DOHH2 (cell line): ENCODE results near the gene DCTN2.

Source experiments
- H3F3A ChIP-seq: fragments of 200-600 bp; sonication (generic), shearing (Covaris generic); 2 replicates; pipeline ENCODE4 v1.6.0; 2016; ENCODE audit warnings: antibody characterized with exemption, mild to moderate bottlenecking; ENCODE audit not compliant: control insufficient read depth, insufficient read depth
- H3K27ac ChIP-seq: fragments of 200-600 bp; sonication (generic); 2 replicates; pipeline ENCODE4 v1.5.1; 2014; ENCODE audit warnings: low read depth, mild to moderate bottlenecking, low read length, moderate library complexity
- H3K27me3 ChIP-seq: fragments of 200-600 bp; sonication (generic); 2 replicates; pipeline ENCODE4 v1.6.1; 2014; ENCODE audit warnings: mild to moderate bottlenecking, low read length, mixed read lengths; ENCODE audit not compliant: control insufficient read depth
- H3K36me3 ChIP-seq: fragments of 200-600 bp; sonication (generic); 2 replicates; pipeline ENCODE4 v1.6.1; 2014; ENCODE audit warnings: mild to moderate bottlenecking, low read length, moderate library complexity, mixed read lengths; ENCODE audit not compliant: control insufficient read depth
- H3K4me1 ChIP-seq: fragments of 200-600 bp; sonication (generic); 2 replicates; pipeline ENCODE4 v1.6.1; 2014; ENCODE audit warnings: mild to moderate bottlenecking, low read length, mixed read lengths; ENCODE audit not compliant: control insufficient read depth
- H3K4me2 ChIP-seq: fragments of 200-600 bp; sonication (generic); 2 replicates; pipeline ENCODE4 v1.6.0; 2014; ENCODE audit warnings: mild to moderate bottlenecking, low read length, moderate library complexity
- H3K4me3 ChIP-seq: fragments of 200-600 bp; sonication (generic); 2 replicates; pipeline ENCODE4 v1.5.1; 2014; ENCODE audit warnings: mild to moderate bottlenecking, low read length, mixed read lengths
- H3K79me2 ChIP-seq: fragments of 200-600 bp; sonication (generic); 2 replicates; pipeline ENCODE4 v1.6.1; 2014; ENCODE audit warnings: mild to moderate bottlenecking, low read length, mixed read lengths; ENCODE audit not compliant: control insufficient read depth
- H3K9me2 ChIP-seq: fragments of 200-600 bp; sonication (generic); replicated peaks from 2 replicates; pipeline ENCODE4 v1.6.1; 2014; ENCODE audit warnings: mild to moderate bottlenecking, low read length, mixed read lengths; ENCODE audit not compliant: control insufficient read depth
- H3K9me3 ChIP-seq: fragments of 200-600 bp; sonication (generic); 2 replicates; pipeline ENCODE4 v1.6.1; 2014; ENCODE audit warnings: antibody characterized with exemption, low read length, mixed read lengths; ENCODE audit not compliant: control insufficient read depth, insufficient read depth
- H4K20me1 ChIP-seq: fragments of 200-600 bp; sonication (generic); 2 replicates; pipeline ENCODE4 v1.6.0; 2014; ENCODE audit warnings: low read depth, mild to moderate bottlenecking, antibody characterized with exemption, low read length, moderate library complexity; ENCODE audit not compliant: control insufficient read depth, insufficient read depth
- EZH2phosphoT487 ChIP-seq: fragments of 200-600 bp; sonication (generic); IDR thresholded peaks from 2 replicates; pipeline ENCODE4 v1.6.1; 2017; ENCODE audit warnings: borderline replicate concordance, mild to moderate bottlenecking, antibody characterized with exemption, low read length, moderate library complexity, mixed read lengths
- TF ChIP-seq, protein P1 (sequence below): fragments of 200-600 bp; sonication (generic); IDR thresholded peaks from one replicate; pipeline ENCODE4 v1.5.1; 2014; ENCODE audit warnings: antibody characterized with exemption, mild to moderate bottlenecking, low read depth, low read length; ENCODE audit not compliant: poor library complexity, severe bottlenecking

The DCTN2 gene

DNA sequence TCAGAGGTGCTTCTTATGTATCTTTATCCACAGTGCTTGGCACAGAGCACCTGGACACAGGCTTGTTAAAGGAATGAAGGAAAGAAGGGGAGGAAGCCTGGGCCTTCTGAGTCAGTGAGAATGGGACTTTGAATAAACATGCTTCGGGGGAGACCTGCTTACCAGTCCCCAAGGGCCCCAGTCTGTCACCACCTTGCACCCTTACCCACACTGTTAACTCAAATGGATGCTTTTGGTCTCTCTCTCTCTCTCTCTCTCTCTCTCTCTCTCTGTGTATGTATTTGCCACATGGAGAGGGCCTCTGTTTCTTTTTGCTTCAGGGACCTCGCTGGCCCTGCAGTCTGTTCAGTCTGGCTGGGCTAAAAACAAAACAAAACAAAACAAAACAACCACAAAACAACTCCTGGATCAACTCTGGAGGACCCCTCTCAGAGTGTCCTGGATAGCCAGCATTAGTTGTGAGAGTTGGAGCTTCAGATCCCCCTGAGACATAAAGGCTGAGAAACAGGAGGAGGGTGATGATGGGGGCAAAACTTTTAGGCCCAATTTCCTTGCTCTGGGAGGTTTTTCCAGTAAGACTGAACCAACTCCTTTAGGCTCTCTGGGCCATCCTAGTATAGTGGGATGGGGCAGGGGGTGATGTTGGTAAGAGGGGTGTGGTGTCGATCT is 4.8 kb upstream of the DCTN2 start:
- H3K27me3 ChIP-seq = peaks cover 26% of the 10 kb centered on the region
- no peak for TF ChIP-seq EZH2phosphoT487
- TF ChIP-seq, protein P1, sequence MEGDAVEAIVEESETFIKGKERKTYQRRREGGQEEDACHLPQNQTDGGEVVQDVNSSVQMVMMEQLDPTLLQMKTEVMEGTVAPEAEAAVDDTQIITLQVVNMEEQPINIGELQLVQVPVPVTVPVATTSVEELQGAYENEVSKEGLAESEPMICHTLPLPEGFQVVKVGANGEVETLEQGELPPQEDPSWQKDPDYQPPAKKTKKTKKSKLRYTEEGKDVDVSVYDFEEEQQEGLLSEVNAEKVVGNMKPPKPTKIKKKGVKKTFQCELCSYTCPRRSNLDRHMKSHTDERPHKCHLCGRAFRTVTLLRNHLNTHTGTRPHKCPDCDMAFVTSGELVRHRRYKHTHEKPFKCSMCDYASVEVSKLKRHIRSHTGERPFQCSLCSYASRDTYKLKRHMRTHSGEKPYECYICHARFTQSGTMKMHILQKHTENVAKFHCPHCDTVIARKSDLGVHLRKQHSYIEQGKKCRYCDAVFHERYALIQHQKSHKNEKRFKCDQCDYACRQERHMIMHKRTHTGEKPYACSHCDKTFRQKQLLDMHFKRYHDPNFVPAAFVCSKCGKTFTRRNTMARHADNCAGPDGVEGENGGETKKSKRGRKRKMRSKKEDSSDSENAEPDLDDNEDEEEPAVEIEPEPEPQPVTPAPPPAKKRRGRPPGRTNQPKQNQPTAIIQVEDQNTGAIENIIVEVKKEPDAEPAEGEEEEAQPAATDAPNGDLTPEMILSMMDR = no peak
- peaks cover under 1% of the 10 kb centered on the region; the same call in 1 of the 2 replicates for H3K36me3 ChIP-seq
- no peaks in the 10 kb centered on the region for H3K9me3 ChIP-seq
- H3F3A ChIP-seq = peaks cover 5% of the 10 kb centered on the region
- no peaks in the 10 kb centered on the region for H4K20me1 ChIP-seq
- peaks cover 17% of the 10 kb centered on the region for H3K4me1 ChIP-seq
- H3K4me3 ChIP-seq = no peak overlapping the region
- H3K79me2 ChIP-seq = peaks cover 2% of the 10 kb centered on the region
- no peak overlapping the region for H3K27ac ChIP-seq
- no peak overlapping the region for H3K4me2 ChIP-seq
- H3K9me2 ChIP-seq = no peaks in the 10 kb centered on the region

DNA sequence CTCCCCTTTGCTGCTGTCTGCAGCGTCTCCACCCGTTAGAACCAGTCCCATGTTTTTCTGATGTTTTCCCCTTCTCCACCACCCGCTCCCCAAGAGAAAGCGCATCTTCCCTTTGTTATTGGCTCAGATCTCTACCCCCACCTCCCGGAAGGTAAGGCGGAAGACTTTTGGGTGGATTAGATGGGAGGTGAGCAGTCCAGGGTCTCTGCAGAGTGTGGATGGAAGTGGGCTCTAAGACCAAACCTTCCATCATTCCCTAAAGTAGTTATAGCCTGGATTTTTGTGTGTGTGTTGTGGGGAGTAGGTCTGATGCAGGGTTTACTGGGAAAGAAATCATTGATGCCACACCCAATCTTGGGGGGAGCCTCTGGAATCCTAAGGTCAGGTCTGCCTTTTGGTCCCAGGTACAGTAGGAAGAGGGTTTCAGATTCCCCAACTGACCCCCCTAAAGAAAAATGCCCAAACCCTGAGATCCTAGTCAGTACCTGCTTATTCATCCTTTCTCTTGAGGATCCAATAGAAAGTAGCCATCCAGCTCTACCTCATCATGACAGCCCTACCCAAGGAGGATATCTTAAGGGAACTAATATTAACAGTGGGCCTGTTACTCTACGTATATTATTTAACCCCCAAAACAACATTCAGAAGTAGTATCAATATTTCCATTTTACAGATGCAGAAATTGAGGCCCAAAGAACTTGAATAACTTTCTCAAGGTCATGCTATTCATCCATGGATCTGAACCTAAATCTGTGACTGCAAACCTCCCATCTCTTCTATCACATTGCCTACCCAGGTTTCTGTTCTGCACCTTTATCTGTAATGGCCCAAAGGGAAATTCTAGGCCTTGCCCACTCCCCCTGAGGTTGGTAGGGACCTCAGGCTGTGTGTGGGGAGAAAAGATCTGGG is 3.9 kb upstream of the DCTN2 start:
- H3K27ac ChIP-seq = no peak overlapping the region
- no peak overlapping the region for H3K4me2 ChIP-seq
- H3K79me2 ChIP-seq = peaks cover 11% of the 10 kb centered on the region
- H3K9me2 ChIP-seq = no peaks in the 10 kb centered on the region
- no peaks in the 10 kb centered on the region for H3K9me3 ChIP-seq
- H3K4me3 ChIP-seq = no peak overlapping the region
- H3K4me1 ChIP-seq = peaks cover 23% of the 10 kb centered on the region
- no peaks in the 10 kb centered on the region for H4K20me1 ChIP-seq
- H3K27me3 ChIP-seq = peaks cover 26% of the 10 kb centered on the region
- no peak for TF ChIP-seq EZH2phosphoT487
- TF ChIP-seq, protein P1 = no peak
- H3K36me3 ChIP-seq = peaks cover 3% of the 10 kb centered on the region; the same call in 1 of the 2 replicates
- peaks cover 5% of the 10 kb centered on the region for H3F3A ChIP-seq

DNA sequence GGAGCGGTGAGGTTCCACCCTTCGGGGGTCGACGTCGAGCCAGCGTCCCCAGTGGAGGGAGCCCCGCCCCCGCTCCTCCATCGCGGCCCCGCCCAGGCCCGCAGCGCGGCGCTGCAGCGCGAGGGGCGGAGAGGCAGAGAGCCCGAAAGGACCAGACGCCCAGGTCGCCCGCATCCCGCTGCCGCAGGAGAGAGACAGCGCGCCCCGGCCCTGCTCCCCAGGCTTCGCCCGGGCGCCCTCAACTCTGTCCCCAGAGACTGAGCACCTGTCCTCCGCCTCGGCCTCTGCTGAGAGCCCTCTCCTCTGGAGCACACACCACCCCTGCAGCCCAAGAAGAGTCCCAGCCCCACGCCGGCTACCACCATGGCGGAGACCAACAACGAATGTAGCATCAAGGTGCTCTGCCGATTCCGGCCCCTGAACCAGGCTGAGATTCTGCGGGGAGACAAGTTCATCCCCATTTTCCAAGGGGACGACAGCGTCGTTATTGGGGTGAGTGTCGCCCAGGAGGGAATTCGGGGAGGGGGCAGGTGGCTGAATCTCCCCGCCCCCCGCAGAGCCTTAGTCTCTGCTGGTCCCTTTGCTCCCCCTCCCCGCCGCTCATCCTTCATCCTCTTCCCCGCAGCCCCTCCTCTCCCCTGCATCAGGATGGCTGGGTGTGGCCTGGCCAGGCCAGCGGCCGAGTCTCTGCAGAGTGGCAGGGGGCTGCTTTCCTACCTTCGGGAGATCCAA is 3.1 kb upstream of the DCTN2 start, which contains the start of gene KIF5A:
Gene KIF5A (plus strand): TSS at position 136 of the 732 bp plus-strand sequence. CDS start 228 bp downstream, at position 364.
- Histone ChIP-seq H3F3A (peaks cover 5% of the 10 kb centered on the region), H3K27ac (no peak within 1 kb of the TSS), H4K20me1 (no peaks in the 10 kb centered on the region), H3K36me3 (peaks cover 9% of the 10 kb centered on the region), H3K4me3 (peak within 1 kb of the TSS; percentile 57), H3K9me3 (no peaks in the 10 kb centered on the region), H3K79me2 (peaks cover 19% of the 10 kb centered on the region), H3K9me2 (no peaks in the 10 kb centered on the region), H3K4me2 (peak within 1 kb of the TSS; percentile 64), H3K4me1 (peaks cover 31% of the 10 kb centered on the region), H3K27me3 (peaks cover 26% of the 10 kb centered on the region)
- no peak for TF ChIP-seq EZH2phosphoT487
- TF ChIP-seq, protein P1 = peak; percentile 30
